ENCODE results near the gene EGFR.

Gene EGFR

DNA sequence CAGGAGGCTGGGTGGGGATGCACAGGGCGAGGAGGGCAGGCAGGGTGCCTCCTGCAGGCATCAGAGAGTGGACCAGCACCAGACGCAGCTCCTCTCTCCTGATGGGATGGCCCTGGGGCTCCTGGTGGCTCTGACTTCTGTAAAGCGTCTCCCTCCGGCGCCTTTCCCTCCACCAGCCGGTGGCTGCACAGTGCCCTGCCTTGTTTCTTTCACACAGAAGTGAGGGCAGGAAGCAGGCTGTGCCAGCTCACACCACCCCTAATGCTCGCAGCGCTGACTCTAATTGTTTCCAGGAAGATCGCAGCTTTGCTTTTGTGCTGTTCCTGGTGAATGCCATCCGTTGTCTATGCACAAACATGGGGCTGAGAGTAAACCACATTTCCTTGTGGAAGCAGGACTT lies 194.0 kb downstream of the EGFR start:
- DNase-seq (ENCODE audit: low spot score), result no peak

GRCh38 chr7:55214707-55215106 lies 195.9 kb downstream of the EGFR start:
- no peak for DNase-seq (ENCODE audit: low spot score)

DNA sequence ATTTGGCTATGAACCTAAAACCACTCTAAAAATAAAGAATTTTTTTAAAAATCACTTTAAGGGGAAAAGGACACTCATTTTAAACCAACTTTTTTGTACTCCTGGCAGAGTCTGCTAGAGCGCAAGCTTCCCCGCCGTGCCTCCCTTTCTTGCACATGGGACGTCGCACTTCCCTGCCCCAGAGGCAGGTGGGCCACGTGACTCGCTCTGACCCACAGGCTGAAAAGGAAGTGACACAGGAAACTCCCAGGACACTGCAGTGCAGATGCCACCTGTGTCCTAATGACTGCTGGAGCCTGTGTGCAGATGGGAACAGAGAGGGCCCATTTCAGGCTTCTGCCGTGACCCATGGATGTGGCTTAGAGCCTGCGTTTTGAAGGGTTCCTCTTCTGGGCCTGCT lies 204.2 kb downstream of the EGFR start:
- DNase-seq (ENCODE audit: low spot score), result no peak

GRCh38 chr7:55224111-55224510 lies 205.3 kb downstream of the EGFR start:
- DNase-seq (ENCODE audit: low spot score), result no peak

- no peak for DNase-seq (ENCODE audit: low spot score)
Observed at GRCh38 chr7:55224810-55225209, 206.0 kb downstream of the EGFR start.

- DNase-seq (ENCODE audit: low spot score), result no peak
Observed at GRCh38 chr7:55230014-55230413, 211.2 kb downstream of the EGFR start.

GRCh38 chr7:55231736-55232280 lies 213.0 kb downstream of the EGFR start:
- no peak for DNase-seq (ENCODE audit: low spot score)

- DNase-seq (ENCODE audit: low spot score), result no peak
Observed at GRCh38 chr7:55233001-55233400, 214.2 kb downstream of the EGFR start.

DNA sequence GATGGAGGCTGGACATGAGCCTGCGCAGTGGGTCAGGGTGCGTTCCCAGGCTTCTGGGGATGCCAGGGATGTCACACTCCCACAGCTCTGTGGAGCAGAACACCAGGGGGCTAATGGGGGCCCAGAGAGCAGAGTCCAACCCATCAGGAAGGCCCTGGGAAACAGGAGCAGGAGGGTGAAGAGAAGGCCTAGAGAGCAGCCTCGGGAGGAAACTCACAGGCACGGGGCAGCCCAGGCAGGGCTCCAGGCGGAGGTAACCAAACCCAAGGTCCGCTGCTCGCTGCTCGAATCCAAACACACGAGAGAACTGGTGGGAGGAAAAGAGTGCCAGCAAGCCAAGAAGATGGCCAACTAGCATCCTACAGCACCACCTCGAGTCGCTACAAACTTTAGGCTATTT lies 215.6 kb downstream of the EGFR start:
- DNase-seq (ENCODE audit: low spot score), result no peak

- DNase-seq (ENCODE audit: low spot score), result no peak
Observed at GRCh38 chr7:55235115-55235514, 216.3 kb downstream of the EGFR start.

GRCh38 chr7:55235801-55236200 lies 217.0 kb downstream of the EGFR start:
- DNase-seq (ENCODE audit: low spot score), result no peak

- DNase-seq (ENCODE audit: low spot score), result no peak
Observed at GRCh38 chr7:55236476-55236875, 217.7 kb downstream of the EGFR start.

GRCh38 chr7:55237156-55237893 lies 218.5 kb downstream of the EGFR start:
- DNase-seq (ENCODE audit: low spot score), result no peak

DNA sequence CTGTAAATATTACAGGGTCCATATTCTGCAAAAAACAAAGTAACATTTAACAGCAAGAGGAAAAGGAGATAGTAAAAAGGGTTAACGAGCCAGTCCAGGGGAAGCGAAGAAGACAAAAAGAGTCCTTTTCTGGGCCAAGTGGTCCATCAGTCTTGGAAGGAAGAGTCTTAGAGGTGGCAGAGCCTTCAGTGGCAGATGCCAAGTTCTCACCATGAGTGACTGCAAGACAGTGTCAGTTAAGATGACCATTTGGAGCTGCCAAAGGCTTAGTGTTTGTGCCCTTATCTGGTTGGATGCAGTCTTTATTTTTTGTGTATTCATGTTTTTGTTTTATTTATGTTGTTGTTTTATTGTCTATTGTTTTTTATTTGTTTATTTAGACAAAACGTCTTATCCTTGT lies 220.6 kb downstream of the EGFR start:
- no peak for DNase-seq (ENCODE audit: low spot score)

DNA sequence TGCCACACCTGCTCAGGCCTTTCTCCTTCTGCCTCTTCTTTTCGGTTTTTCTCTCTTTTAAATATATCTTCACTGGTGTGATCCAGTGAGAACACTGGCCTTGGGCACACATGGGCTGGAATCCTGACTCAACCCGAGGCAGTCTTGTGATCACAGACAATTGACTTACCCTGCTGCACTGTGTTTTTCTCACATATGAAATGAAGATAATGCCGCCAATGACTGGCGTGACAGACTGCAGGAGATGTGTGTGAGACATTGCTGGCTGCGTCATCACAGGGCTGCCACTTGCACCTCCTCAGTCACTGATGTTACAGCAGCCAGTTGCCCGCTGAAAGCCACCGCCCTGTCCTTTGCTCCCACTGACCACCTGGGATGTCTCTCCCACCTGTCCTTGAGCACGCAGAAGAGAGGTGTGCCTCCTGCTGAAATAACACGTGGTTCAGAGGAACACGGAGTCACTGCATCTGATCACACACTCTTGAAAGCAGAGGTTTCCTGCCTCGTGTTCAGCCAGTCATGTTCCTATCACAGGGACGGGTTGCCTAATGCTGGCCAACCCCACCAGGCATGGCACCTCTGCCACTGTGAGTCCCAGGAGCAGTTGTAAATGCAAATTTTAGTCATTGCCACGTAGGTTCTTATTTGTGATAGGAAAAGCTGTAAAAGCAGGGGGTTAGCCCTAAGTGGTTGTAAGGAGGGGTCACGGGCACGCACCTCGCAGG lies 221.8 kb downstream of the EGFR start:
- no peak for DNase-seq (ENCODE audit: low spot score)

- no peak for DNase-seq (ENCODE audit: low spot score)
Observed at GRCh38 chr7:55241958-55242357, 223.1 kb downstream of the EGFR start.

- DNase-seq (ENCODE audit: low spot score), result no peak
Observed at GRCh38 chr7:55242613-55243012, 223.8 kb downstream of the EGFR start.

GRCh38 chr7:55244006-55244745 lies 225.4 kb downstream of the EGFR start:
- DNase-seq (ENCODE audit: low spot score), result no peak

- no peak for DNase-seq (ENCODE audit: low spot score)
Observed at GRCh38 chr7:55245271-55245723, 226.5 kb downstream of the EGFR start.

DNA sequence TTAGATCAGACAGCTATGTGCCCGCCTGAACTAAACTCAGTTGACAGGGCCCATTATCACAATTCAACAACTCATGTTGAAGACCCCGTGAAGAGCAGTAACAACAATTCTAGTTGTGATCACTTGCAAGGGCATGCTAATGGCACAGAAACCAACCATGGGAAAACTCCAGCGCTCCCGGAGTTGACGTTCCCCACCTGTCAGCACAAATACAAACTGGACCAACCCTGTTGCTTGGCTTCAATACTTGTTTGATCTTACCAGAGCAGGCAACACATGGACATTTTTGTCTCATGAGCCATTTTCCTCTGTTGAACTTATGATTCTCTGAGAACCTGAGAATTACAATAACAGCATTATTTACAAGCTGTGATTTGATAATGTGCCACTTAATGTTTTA lies 227.4 kb downstream of the EGFR start:
- DNase-seq (ENCODE audit: low spot score), result no peak

DNA sequence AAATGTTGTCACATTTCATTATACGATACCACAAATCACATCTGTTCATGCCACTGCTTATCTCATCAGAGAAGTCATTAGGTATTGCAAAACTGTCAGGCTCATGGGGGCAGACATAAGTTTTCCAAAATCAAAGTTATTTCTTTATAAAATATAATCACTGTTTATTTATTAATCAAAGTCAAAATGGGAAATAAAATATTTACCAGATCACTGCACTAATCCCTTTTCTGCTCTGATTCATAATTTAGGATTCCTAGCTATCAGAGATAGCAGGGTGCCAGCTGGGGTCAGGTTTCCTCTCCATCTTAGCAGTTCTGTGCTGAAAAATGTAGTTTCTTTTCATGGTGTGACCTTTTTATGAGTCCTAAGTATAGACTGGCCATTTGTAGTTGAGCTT lies 228.6 kb downstream of the EGFR start:
- DNase-seq (ENCODE audit: low spot score), result no peak

- DNase-seq (ENCODE audit: low spot score), result no peak
Observed at GRCh38 chr7:55248526-55248925, 229.7 kb downstream of the EGFR start.

- DNase-seq (ENCODE audit: low spot score), result no peak
Observed at GRCh38 chr7:55249332-55249731, 230.5 kb downstream of the EGFR start.
